Osteoblast (primary cell): ENCODE data around the gene NF2. TPM values are rescaled to one million over a fixed set of nuclear protein-coding genes. Genes with fewer than 3 reads are reported as not detected.

Experiments used
- DNase-seq: peaks from one replicate; pipeline ENCODE4 v3.0.0; 2011; ENCODE audit warnings: low spot score, mixed read lengths; ENCODE audit not compliant: insufficient read length; ENCODE audit errors: missing footprints
- H2AFZ ChIP-seq: 2 replicates; pipeline ENCODE4 v1.6.0; 2011; ENCODE audit warnings: mild to moderate bottlenecking, low read length
- H3K27ac ChIP-seq: 2 replicates; pipeline ENCODE4 v1.5.1; 2011; ENCODE audit warnings: mild to moderate bottlenecking, low read depth, low read length, moderate library complexity
- H3K27me3 ChIP-seq: 2 replicates; pipeline ENCODE4 v1.6.0; 2012; ENCODE audit warnings: mild to moderate bottlenecking, control low read depth, inconsistent platforms, low read length, moderate library complexity; ENCODE audit not compliant: insufficient read depth
- H3K36me3 ChIP-seq: 2 replicates; pipeline ENCODE4 v1.5.1; 2011; ENCODE audit warnings: mild to moderate bottlenecking, low read length, control low read depth, moderate library complexity; ENCODE audit not compliant: insufficient read depth
- H3K4me1 ChIP-seq: 2 replicates; pipeline ENCODE4 v1.5.1; 2011; ENCODE audit warnings: mild to moderate bottlenecking, low read length, control low read depth, moderate library complexity; ENCODE audit not compliant: insufficient read depth
- H3K4me2 ChIP-seq: 2 replicates; pipeline ENCODE4 v1.6.0; 2011; ENCODE audit warnings: mild to moderate bottlenecking, low read length; ENCODE audit not compliant: insufficient read depth
- H3K4me3 ChIP-seq: fragments of 200-600 bp; sonication (generic); 3 replicates; pipeline ENCODE4 v1.5.1; 2012; ENCODE audit warnings: mild to moderate bottlenecking, low read length, inconsistent platforms; ENCODE audit not compliant: insufficient read depth
- H3K79me2 ChIP-seq: 2 replicates; pipeline ENCODE4 v1.6.0; 2012; ENCODE audit warnings: mild to moderate bottlenecking, low read length, control low read depth, inconsistent platforms; ENCODE audit not compliant: insufficient read depth
- H3K9me3 ChIP-seq: 2 replicates; pipeline ENCODE4 v1.5.1; 2011; ENCODE audit warnings: low read depth, low read length, control low read depth
- H4K20me1 ChIP-seq: 2 replicates; pipeline ENCODE4 v1.6.0; 2012; ENCODE audit warnings: mild to moderate bottlenecking, low read length, control low read depth; ENCODE audit not compliant: insufficient read depth
- total RNA-seq: library from RNA; depleted of rRNA; stranded (reverse); fragments of >200 nt; gene quantifications from 2 replicates; pipeline ENCODE4 v1.2.3, GENCODE V29; 2012
- TF ChIP-seq, protein P1 (sequence below): IDR thresholded peaks from 2 replicates; pipeline ENCODE4 v1.5.1; 2011; ENCODE audit warnings: mild to moderate bottlenecking, low read depth, low read length, moderate library complexity; ENCODE audit errors: extremely low read depth

The NF2 gene
- total RNA-seq, 1 donor, result 72.7 TPM

DNA sequence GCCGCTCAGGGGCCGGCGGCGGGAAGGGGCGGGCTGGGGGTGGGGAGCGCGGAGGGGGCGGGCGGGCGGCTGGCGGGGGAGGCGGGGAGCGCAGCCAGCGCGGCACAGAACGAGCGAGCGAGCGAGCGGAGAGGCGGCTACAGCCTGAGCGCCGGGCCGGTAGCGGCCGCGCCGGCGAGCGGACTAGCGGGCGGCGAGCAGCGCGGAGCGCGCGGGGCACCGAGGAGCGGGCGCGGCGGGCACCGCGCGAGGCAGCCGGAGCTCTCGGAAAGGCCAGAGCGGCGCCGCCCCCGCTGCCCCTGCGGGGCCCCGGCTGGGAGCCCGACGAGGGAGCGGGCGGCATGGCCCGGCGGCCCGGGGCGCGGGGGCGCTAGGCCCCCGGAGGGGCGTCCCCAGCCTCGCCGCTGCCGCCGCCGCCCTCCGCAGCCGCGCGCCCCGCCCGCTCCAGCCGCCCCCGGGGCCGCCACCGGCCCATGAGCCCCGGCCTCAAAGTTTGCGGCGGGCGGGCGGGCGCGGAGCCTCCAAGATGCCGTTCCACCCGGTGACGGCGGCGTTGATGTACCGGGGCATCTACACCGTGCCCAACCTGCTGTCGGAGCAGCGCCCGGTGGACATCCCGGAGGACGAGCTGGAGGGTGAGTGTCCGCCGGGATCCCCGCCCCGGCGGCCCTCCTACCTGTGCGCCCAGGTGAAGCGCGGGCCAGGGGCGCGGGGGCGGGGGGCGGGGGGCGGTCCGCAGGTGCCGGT, 116.6 kb downstream of the NF2 start, which contains the start of gene CABP7:
Gene CABP7 (plus strand): TSS at position 105 of the 747 bp plus-strand sequence. CDS start 422 bp downstream, at position 527.
- no peak for DNase-seq
- Histone ChIP-seq H3K79me2 (no peaks in the 10 kb centered on the region), H3K9me3 (no peaks in the 10 kb centered on the region), H3K4me2 (no peak within 1 kb of the TSS), H2AFZ (no peak within 1 kb of the TSS), H3K27ac (no peak within 1 kb of the TSS), H3K27me3 (peaks cover 43% of the 10 kb centered on the region), H4K20me1 (no peaks in the 10 kb centered on the region), H3K36me3 (no peaks in the 10 kb centered on the region), H3K4me3 (no peak within 1 kb of the TSS), H3K4me1 (no peaks in the 10 kb centered on the region)
- TF ChIP-seq, protein P1, sequence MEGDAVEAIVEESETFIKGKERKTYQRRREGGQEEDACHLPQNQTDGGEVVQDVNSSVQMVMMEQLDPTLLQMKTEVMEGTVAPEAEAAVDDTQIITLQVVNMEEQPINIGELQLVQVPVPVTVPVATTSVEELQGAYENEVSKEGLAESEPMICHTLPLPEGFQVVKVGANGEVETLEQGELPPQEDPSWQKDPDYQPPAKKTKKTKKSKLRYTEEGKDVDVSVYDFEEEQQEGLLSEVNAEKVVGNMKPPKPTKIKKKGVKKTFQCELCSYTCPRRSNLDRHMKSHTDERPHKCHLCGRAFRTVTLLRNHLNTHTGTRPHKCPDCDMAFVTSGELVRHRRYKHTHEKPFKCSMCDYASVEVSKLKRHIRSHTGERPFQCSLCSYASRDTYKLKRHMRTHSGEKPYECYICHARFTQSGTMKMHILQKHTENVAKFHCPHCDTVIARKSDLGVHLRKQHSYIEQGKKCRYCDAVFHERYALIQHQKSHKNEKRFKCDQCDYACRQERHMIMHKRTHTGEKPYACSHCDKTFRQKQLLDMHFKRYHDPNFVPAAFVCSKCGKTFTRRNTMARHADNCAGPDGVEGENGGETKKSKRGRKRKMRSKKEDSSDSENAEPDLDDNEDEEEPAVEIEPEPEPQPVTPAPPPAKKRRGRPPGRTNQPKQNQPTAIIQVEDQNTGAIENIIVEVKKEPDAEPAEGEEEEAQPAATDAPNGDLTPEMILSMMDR, result no peak

- Histone ChIP-seq H4K20me1 (no peaks in the 10 kb centered on the region), H3K27me3 (peaks cover 43% of the 10 kb centered on the region), H2AFZ (no peak overlapping the region), H3K27ac (no peak overlapping the region), H3K4me2 (no peak overlapping the region), H3K4me3 (no peak overlapping the region), H3K36me3 (no peaks in the 10 kb centered on the region), H3K4me1 (no peaks in the 10 kb centered on the region), H3K9me3 (no peaks in the 10 kb centered on the region), H3K79me2 (no peaks in the 10 kb centered on the region)
- TF ChIP-seq, protein P1, result no peak
- no peak for DNase-seq
Measured at GRCh38 chr22:29720811-29721323, 117.4 kb downstream of the NF2 start.

DNA sequence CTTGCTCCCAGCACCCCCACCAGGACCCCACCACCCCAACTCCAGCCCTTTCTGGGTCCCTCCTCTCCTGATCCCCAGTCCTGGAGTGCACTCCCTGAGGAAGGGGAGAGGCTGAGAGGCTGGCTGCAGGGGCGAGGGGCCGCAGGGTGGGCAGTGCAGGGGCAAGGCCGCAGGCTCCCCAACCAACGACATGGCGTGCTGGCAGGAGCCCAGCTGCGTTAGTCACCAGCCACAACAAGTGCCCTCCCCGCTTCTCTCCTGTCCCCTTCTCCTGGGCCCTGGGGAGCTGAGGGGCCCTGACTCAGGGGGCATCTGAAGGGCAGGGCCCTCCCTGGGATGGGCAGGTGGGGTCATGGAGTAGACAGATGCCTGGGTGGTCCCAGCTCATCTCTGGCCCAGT, 118.7 kb downstream of the NF2 start:
- no peak overlapping the region for H3K27ac ChIP-seq
- TF ChIP-seq, protein P1, result no peak
- H3K4me1 ChIP-seq, result no peaks in the 10 kb centered on the region
- peaks cover 37% of the 10 kb centered on the region for H3K27me3 ChIP-seq
- no peaks in the 10 kb centered on the region for H3K9me3 ChIP-seq
- no peaks in the 10 kb centered on the region for H3K36me3 ChIP-seq
- H4K20me1 ChIP-seq, result no peaks in the 10 kb centered on the region
- H3K4me3 ChIP-seq, result no peak overlapping the region
- no peaks in the 10 kb centered on the region for H3K79me2 ChIP-seq
- H2AFZ ChIP-seq, result no peak overlapping the region
- peak; percentile 84 for DNase-seq
- H3K4me2 ChIP-seq, result no peak overlapping the region

DNA sequence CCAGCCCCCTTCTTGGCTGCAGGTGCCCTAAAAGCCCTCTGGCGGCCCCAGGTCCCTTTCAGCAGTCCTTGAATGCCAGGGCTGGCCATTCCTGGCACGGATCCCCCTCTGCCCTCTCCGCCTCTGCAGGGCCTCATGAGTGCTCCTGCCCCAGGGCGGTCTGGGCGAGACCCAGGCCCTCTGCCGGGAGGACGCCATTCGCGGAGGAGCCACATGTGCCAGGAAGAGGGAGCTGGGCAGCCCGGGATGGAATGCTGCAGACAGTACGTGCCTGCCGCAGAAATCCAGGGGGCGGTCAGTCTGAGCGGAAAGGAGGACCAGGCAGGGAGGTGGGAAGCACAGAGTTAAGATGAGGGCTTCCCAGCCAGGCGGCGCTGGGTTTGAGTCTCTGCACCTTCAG, 119.2 kb downstream of the NF2 start:
- Histone ChIP-seq H3K36me3 (no peaks in the 10 kb centered on the region), H3K79me2 (no peaks in the 10 kb centered on the region), H3K27ac (no peak overlapping the region), H3K4me1 (no peaks in the 10 kb centered on the region), H3K9me3 (no peaks in the 10 kb centered on the region), H3K4me3 (no peak overlapping the region), H3K27me3 (peaks cover 37% of the 10 kb centered on the region), H3K4me2 (no peak overlapping the region), H4K20me1 (no peaks in the 10 kb centered on the region), H2AFZ (no peak overlapping the region)
- peak; percentile 86 for DNase-seq
- TF ChIP-seq, protein P1, result no peak
